HCT116 (cell line): ENCODE data around the gene MZT1. TPM values are rescaled to one million over a fixed set of nuclear protein-coding genes. Genes with fewer than 3 reads are reported as not detected.

Source experiments
- ATAC-seq: fragments of 200-7000 bp; cut with Tn5 transposase; 2 replicates; pipeline ENCODE4 v1.9.1; 2020; ENCODE audit warnings: mild to moderate bottlenecking, moderate library complexity
- BruUV-seq: library from RNA; stranded (reverse); fragments of 400-500 nt; replicated peaks from 2 replicates; lab custom pipeline; 2021; lab: Mats Ljungman, UMichigan
- CTCF ChIA-PET: fragments of 300-600 bp; sonication (Branson Sonifier 250); formaldehyde crosslinking; loops from one replicate; lab custom pipeline; 2021; ENCODE audit warnings: antibody characterized with exemption; lab: Charles Lee
- POLR2A ChIA-PET: fragments of 300-600, 350-600 bp; sonication (Branson Sonifier 250); formaldehyde crosslinking; loops from one replicate; lab custom pipeline; 2021; ENCODE audit warnings: antibody characterized with exemption; lab: Charles Lee
- RAD21 ChIA-PET, 2 experiments: fragments of 300-600 bp; sonication (Branson Sonifier 250); formaldehyde crosslinking; loops; one replicate each; lab custom pipeline; 2023; ENCODE audit warnings: low total read pairs in 2 of 2; ENCODE audit not compliant: uncharacterized antibody in 2 of 2, unreplicated experiment in 2 of 2, low non-redundant PET in 1 of 2; lab: Charles Lee
- DNase-seq: peaks from one replicate; pipeline ENCODE4 v3.0.0-alpha.2; 2010; ENCODE audit warnings: low read depth, low spot score
- H2AFZ ChIP-seq: fragments of 200-600 bp; shearing (Covaris generic), sonication (generic); 2 replicates; pipeline ENCODE4 v1.6.1; 2017; ENCODE audit warnings: low read depth, mixed run types, mixed read lengths, antibody characterized with exemption, low read length; ENCODE audit not compliant: poor library complexity, severe bottlenecking
- H3K27ac ChIP-seq: 2 replicates; pipeline ENCODE4 v1.5.1; 2012; ENCODE audit warnings: low read depth, low read length
- H3K27me3 ChIP-seq: fragments of 200-600 bp; sonication (generic); 2 replicates; pipeline ENCODE4 v1.6.1; 2016; ENCODE audit warnings: mixed run types, low read length, mixed read lengths; ENCODE audit not compliant: insufficient read depth
- H3K36me3 ChIP-seq, 2 experiments: fragments of 200-500 bp in 1 of 2; fragments of 200-600 bp in 1 of 2; sonication (Bioruptor generic) in 1 of 2; sonication (generic) in 1 of 2; 2 replicates each; pipeline versions ENCODE4 v1.5.1 to v1.6.1; 2014 to 2016; ENCODE audit warnings: low read length in 2 of 2, inconsistent platforms in 1 of 2, mixed read lengths in 1 of 2, mixed run types in 1 of 2; ENCODE audit not compliant: insufficient read depth in 2 of 2, control insufficient read depth in 1 of 2
- H3K4me1 ChIP-seq, 2 experiments: fragments of 200-600 bp in 1 of 2; sonication (generic) in 1 of 2; 2 replicates each; pipeline versions ENCODE4 v1.5.1 to v1.6.1; 2012 to 2017; ENCODE audit warnings: low read length in 2 of 2, inconsistent platforms in 1 of 2, mild to moderate bottlenecking in 1 of 2, mixed read lengths in 1 of 2, mixed run types in 1 of 2, moderate library complexity in 1 of 2; ENCODE audit not compliant: insufficient read depth in 2 of 2, control insufficient read depth in 1 of 2
- H3K4me2 ChIP-seq: fragments of 200-600 bp; sonication (generic); 2 replicates; pipeline ENCODE4 v1.6.1; 2017; ENCODE audit warnings: mixed run types, low read length, mixed read lengths
- H3K4me3 ChIP-seq, 2 experiments: fragments of 200-600 bp in 1 of 2; sonication (generic) in 1 of 2; replicated peaks in 1 of 2; 2 replicates each; pipeline ENCODE4 v1.5.1; 2011 to 2016; ENCODE audit warnings: low read length in 2 of 2, control low read depth in 1 of 2, low read depth in 1 of 2, mild to moderate bottlenecking in 1 of 2, mixed read lengths in 1 of 2, mixed run types in 1 of 2
- H3K79me2 ChIP-seq: fragments of 200-600 bp; sonication (generic); 2 replicates; pipeline ENCODE4 v1.6.1; 2017; ENCODE audit warnings: mild to moderate bottlenecking, mixed run types, low read length, moderate library complexity, mixed read lengths; ENCODE audit not compliant: insufficient read depth
- H3K9ac ChIP-seq: fragments of 200-600 bp; sonication (generic); 2 replicates; pipeline ENCODE4 v1.6.1; 2016; ENCODE audit warnings: low read length, mixed read lengths
- H3K9me2 ChIP-seq: fragments of 200-600 bp; sonication (generic), shearing (Covaris generic); 2 replicates; pipeline ENCODE4 v1.6.1; 2017; ENCODE audit warnings: mixed run types, mild to moderate bottlenecking, moderate library complexity; ENCODE audit not compliant: insufficient read depth
- H3K9me3 ChIP-seq, 2 experiments: fragments of 200-500 bp in 1 of 2; fragments of 200-600 bp in 1 of 2; sonication (Bioruptor generic) in 1 of 2; sonication (generic) in 1 of 2; 2 replicates each; pipeline ENCODE4 v1.6.1; 2014 to 2017; ENCODE audit warnings: low read length in 2 of 2, mixed read lengths in 2 of 2, inconsistent platforms in 1 of 2, low read depth in 1 of 2, mild to moderate bottlenecking in 1 of 2, mixed run types in 1 of 2, moderate library complexity in 1 of 2; ENCODE audit not compliant: control insufficient read depth in 1 of 2, insufficient read depth in 1 of 2
- H4K20me1 ChIP-seq: fragments of 200-600 bp; sonication (generic), shearing (Covaris generic); 2 replicates; pipeline ENCODE4 v1.6.1; 2017; ENCODE audit warnings: mixed run types, mild to moderate bottlenecking, moderate library complexity; ENCODE audit not compliant: insufficient read depth
- CBX3 ChIP-seq: IDR thresholded peaks from 2 replicates; pipeline ENCODE4 v1.6.1; 2012; ENCODE audit warnings: low read depth
- CEBPB ChIP-seq: IDR thresholded peaks from 2 replicates; pipeline ENCODE4 v1.6.1; 2012; ENCODE audit warnings: low read depth
- EGR1 ChIP-seq: IDR thresholded peaks from 2 replicates; pipeline ENCODE4 v1.6.1; 2012; ENCODE audit warnings: low read depth
- ELF1 ChIP-seq: IDR thresholded peaks from 2 replicates; pipeline ENCODE4 v1.6.1; 2012; ENCODE audit warnings: low read depth, borderline replicate concordance
- EZH2phosphoT487 ChIP-seq: fragments of 200-600 bp; IDR thresholded peaks from 2 replicates; pipeline ENCODE4 v1.6.1; 2018; ENCODE audit warnings: antibody characterized with exemption, borderline replicate concordance
- FOSL1 ChIP-seq: IDR thresholded peaks from 2 replicates; pipeline ENCODE4 v1.6.1; 2012; ENCODE audit warnings: low read depth
- JUND ChIP-seq: IDR thresholded peaks from 2 replicates; pipeline ENCODE4 v1.6.1; 2012
- POLR2AphosphoS5 ChIP-seq: IDR thresholded peaks from 2 replicates; pipeline ENCODE4 v1.6.1; 2011; ENCODE audit warnings: mild to moderate bottlenecking, low read depth, low read length, moderate library complexity
- SIN3A ChIP-seq: IDR thresholded peaks from 2 replicates; pipeline ENCODE4 v1.6.1; 2012; ENCODE audit warnings: low read depth
- SP1 ChIP-seq: IDR thresholded peaks from 2 replicates; pipeline ENCODE4 v1.6.1; 2012; ENCODE audit warnings: low read depth
- SRF ChIP-seq: IDR thresholded peaks from 2 replicates; pipeline ENCODE4 v1.6.1; 2012; ENCODE audit warnings: low read depth
- YY1 ChIP-seq: IDR thresholded peaks from 2 replicates; pipeline ENCODE4 v1.6.1; 2011; ENCODE audit warnings: low read length, low read depth, moderate library complexity, mild to moderate bottlenecking; ENCODE audit not compliant: insufficient replicate concordance; ENCODE audit errors: extremely low read depth
- ZFX ChIP-seq: fragments of 450-650 bp; IDR thresholded peaks from 2 replicates; pipeline ENCODE4 v1.6.1; 2017
- ZNF274 ChIP-seq: fragments of 200-500 bp; sonication (Bioruptor generic); IDR thresholded peaks from 2 replicates; pipeline ENCODE4 v1.6.1; 2014; ENCODE audit warnings: mild to moderate bottlenecking, low read depth, low read length, inconsistent platforms
- intact Hi-C: fragments of 100-400 bp; cut with micrococcal nuclease; formaldehyde crosslinking; loops from 2 replicates; pipeline ENCODE4 v1.10.0; 2022
- total RNA-seq: library from RNA; stranded (reverse); gene quantifications from one replicate; pipeline ENCODE4 v1.2.1, GENCODE V29; 2021; ENCODE audit not compliant: unreplicated experiment
- TF ChIP-seq, protein P1 (sequence below): IDR thresholded peaks from 2 replicates; pipeline ENCODE4 v1.6.1; 2012; ENCODE audit warnings: low read depth
- TF ChIP-seq, protein P2 (sequence below): IDR thresholded peaks from 2 replicates; pipeline ENCODE4 v1.6.1; 2012
- TF ChIP-seq, protein P3 (sequence below): IDR thresholded peaks from 2 replicates; pipeline ENCODE4 v1.6.1; 2011; ENCODE audit warnings: mild to moderate bottlenecking, low read length, moderate library complexity; ENCODE audit not compliant: insufficient replicate concordance; ENCODE audit errors: extremely low read depth

Gene MZT1
- total RNA-seq, 1 experiment from 2014 or later = 19.0 TPM

DNA sequence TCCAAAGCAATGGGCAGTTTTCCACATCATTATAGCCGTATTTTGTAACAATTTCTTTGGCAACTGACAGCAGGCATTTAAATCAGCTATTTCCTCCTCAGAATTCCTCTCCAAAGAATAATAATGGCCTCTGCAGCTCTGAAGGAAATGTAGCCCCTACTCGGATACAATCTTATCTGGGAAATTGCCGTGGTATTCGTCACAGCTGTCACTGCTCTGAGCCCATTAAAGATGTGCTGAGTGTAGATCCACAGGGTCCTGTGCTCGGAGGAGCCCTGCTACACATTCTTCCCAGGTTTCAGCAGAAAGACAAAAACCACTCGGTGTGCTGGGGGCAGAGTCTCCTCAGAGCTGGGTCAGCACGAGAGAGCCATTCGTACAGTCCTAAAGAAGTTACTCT lies 33.1 kb downstream of the MZT1 start:
- Histone ChIP-seq H3K36me3 (no peaks in the 10 kb centered on the region), H3K4me2 (no peak overlapping the region), H4K20me1 (no peaks in the 10 kb centered on the region), H3K9me2 (no peaks in the 10 kb centered on the region), H3K27ac (no peak overlapping the region), H3K4me3 (no peak overlapping the region), H3K9ac (no peak overlapping the region), H2AFZ (no peak overlapping the region), H3K79me2 (no peaks in the 10 kb centered on the region), H3K4me1 (no peaks in the 10 kb centered on the region), H3K9me3 (no peaks in the 10 kb centered on the region), H3K27me3 (no peaks in the 10 kb centered on the region)
- DNase-seq (no peak), ATAC-seq (no peak)
- CTCF ChIA-PET = interaction anchor here (1.1 kb wide), 1 partner anchor 128 kb away, joined by 3 read pairs; no protein-coding TSS in a partner anchor
- no TSS peak for BruUV-seq
- POLR2A ChIA-PET = no interaction called here
- TF ChIP-seq YY1 (no peak), ZFX (no peak)
- RAD21 ChIA-PET = no interaction called here
- intact Hi-C loops = no loop called here

DNA sequence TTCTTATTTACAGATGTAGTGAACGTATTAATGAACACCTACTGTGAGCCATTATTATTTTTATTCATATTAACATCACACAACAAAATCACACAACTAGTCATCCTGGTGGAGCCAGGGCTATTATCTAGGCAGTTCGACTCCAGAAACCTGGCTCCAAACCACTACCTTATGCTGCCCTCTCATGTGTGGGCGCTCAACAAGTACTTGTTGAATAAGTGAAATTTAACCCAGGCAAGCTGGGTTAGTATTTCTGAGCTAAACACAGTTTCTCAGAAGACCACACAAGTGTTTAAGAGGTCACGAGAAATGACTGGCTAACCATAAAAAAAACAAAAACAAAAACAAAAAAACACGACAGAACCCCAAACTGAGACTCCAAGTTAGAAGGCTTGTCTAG lies 33.6 kb downstream of the MZT1 start:
- intact Hi-C loops = no loop called here
- Histone ChIP-seq H4K20me1 (no peaks in the 10 kb centered on the region), H3K9me2 (no peaks in the 10 kb centered on the region), H3K27me3 (no peaks in the 10 kb centered on the region), H3K36me3 (no peaks in the 10 kb centered on the region), H3K27ac (no peak overlapping the region), H3K9ac (no peak overlapping the region), H3K4me1 (no peaks in the 10 kb centered on the region), H3K79me2 (no peaks in the 10 kb centered on the region), H3K9me3 (no peaks in the 10 kb centered on the region), H2AFZ (no peak overlapping the region), H3K4me3 (no peak overlapping the region), H3K4me2 (no peak overlapping the region)
- no peak for TF ChIP-seq CBX3
- no peak for TF ChIP-seq CEBPB
- no peak for TF ChIP-seq SIN3A
- TF ChIP-seq SRF = no peak
- no peak for TF ChIP-seq ELF1
- TF ChIP-seq POLR2AphosphoS5 = no peak
- TF ChIP-seq, protein P1, sequence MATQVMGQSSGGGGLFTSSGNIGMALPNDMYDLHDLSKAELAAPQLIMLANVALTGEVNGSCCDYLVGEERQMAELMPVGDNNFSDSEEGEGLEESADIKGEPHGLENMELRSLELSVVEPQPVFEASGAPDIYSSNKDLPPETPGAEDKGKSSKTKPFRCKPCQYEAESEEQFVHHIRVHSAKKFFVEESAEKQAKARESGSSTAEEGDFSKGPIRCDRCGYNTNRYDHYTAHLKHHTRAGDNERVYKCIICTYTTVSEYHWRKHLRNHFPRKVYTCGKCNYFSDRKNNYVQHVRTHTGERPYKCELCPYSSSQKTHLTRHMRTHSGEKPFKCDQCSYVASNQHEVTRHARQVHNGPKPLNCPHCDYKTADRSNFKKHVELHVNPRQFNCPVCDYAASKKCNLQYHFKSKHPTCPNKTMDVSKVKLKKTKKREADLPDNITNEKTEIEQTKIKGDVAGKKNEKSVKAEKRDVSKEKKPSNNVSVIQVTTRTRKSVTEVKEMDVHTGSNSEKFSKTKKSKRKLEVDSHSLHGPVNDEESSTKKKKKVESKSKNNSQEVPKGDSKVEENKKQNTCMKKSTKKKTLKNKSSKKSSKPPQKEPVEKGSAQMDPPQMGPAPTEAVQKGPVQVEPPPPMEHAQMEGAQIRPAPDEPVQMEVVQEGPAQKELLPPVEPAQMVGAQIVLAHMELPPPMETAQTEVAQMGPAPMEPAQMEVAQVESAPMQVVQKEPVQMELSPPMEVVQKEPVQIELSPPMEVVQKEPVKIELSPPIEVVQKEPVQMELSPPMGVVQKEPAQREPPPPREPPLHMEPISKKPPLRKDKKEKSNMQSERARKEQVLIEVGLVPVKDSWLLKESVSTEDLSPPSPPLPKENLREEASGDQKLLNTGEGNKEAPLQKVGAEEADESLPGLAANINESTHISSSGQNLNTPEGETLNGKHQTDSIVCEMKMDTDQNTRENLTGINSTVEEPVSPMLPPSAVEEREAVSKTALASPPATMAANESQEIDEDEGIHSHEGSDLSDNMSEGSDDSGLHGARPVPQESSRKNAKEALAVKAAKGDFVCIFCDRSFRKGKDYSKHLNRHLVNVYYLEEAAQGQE = no peak
- TF ChIP-seq, protein P2, sequence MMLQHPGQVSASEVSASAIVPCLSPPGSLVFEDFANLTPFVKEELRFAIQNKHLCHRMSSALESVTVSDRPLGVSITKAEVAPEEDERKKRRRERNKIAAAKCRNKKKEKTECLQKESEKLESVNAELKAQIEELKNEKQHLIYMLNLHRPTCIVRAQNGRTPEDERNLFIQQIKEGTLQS = no peak
- TF ChIP-seq, protein P3, sequence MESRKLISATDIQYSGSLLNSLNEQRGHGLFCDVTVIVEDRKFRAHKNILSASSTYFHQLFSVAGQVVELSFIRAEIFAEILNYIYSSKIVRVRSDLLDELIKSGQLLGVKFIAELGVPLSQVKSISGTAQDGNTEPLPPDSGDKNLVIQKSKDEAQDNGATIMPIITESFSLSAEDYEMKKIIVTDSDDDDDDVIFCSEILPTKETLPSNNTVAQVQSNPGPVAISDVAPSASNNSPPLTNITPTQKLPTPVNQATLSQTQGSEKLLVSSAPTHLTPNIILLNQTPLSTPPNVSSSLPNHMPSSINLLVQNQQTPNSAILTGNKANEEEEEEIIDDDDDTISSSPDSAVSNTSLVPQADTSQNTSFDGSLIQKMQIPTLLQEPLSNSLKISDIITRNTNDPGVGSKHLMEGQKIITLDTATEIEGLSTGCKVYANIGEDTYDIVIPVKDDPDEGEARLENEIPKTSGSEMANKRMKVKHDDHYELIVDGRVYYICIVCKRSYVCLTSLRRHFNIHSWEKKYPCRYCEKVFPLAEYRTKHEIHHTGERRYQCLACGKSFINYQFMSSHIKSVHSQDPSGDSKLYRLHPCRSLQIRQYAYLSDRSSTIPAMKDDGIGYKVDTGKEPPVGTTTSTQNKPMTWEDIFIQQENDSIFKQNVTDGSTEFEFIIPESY = no peak
- no peak for TF ChIP-seq YY1
- no peak for TF ChIP-seq EZH2phosphoT487
- TF ChIP-seq ZFX = no peak
- no peak for TF ChIP-seq ZNF274
- TF ChIP-seq EGR1 = no peak
- TF ChIP-seq JUND = no peak
- TF ChIP-seq FOSL1 = no peak
- TF ChIP-seq SP1 = no peak
- ChIA-PET POLR2A (no interaction called here), CTCF (interaction anchor here (1.1 kb wide), 1 partner anchor 128 kb away, joined by 3 read pairs; no protein-coding TSS in a partner anchor), RAD21 (no interaction called here)
- no TSS peak for BruUV-seq
- ATAC-seq (no peak), DNase-seq (no peak)
